ENCODE results near the gene TRMT112.
"Not testable (repeated sequence)": the region's sequence is repeated elsewhere in the genome, so short reads cannot be mapped to it uniquely, and the experiment has no call there.

Gene TRMT112

GRCh38 chr11:64318766-64319761 is 1.7 kb upstream of the TRMT112 start:
- H3K9me3 ChIP-seq (ENCODE audit: control insufficient read depth in 1 of 2, low read length in 2 of 2) = no peaks in the 10 kb centered on the region
- peak overlapping the region; percentile 75 to 87 for H3K4me3 ChIP-seq (ENCODE audit: low read depth in 1 of 2, low read length in 2 of 2)
- H3K9ac ChIP-seq (ENCODE audit: low read depth in 1 of 2, low read length in 2 of 2) = peak overlapping the region; percentile 79 to 95
- H3K27me3 ChIP-seq (ENCODE audit: control insufficient read depth in 1 of 2, insufficient read depth in 2 of 2, low read length in 2 of 2) = no peaks in the 10 kb centered on the region
- H3K27ac ChIP-seq (ENCODE audit: low read depth, low read length) = peak overlapping the region; percentile 98
- peaks cover 34 to 52% of the 10 kb centered on the region in 2 donors for H3K4me1 ChIP-seq (ENCODE audit: control insufficient read depth in 1 of 2, insufficient read depth in 2 of 2, low read length in 2 of 2)
- H3K36me3 ChIP-seq (ENCODE audit: control insufficient read depth in 1 of 2, insufficient read depth in 2 of 2, low read length in 2 of 2) = peaks cover 21 to 29% of the 10 kb centered on the region in 2 donors

GRCh38 chr11:64317961-64318765 is 804 bp upstream of the TRMT112 start, which contains the start of gene PRDX5:
Gene PRDX5 (plus strand): TSS chr11:64318121. CDS start chr11:64318216, 95 bp downstream.
- Histone ChIP-seq H3K36me3 (ENCODE audit: control insufficient read depth in 1 of 2, insufficient read depth in 2 of 2, low read length in 2 of 2) (peaks cover 21 to 34% of the 10 kb centered on the region in 2 donors), H3K9me3 (ENCODE audit: control insufficient read depth in 1 of 2, low read length in 2 of 2) (no peaks in the 10 kb centered on the region), H3K27ac (ENCODE audit: low read depth, low read length) (peak within 1 kb of the TSS; percentile 98), H3K4me3 (ENCODE audit: low read depth in 1 of 2, low read length in 2 of 2) (peak within 1 kb of the TSS; percentile 75 to 87), H3K9ac (ENCODE audit: low read depth in 1 of 2, low read length in 2 of 2) (peak within 1 kb of the TSS; percentile 79 to 95), H3K27me3 (ENCODE audit: control insufficient read depth in 1 of 2, insufficient read depth in 2 of 2, low read length in 2 of 2) (no peaks in the 10 kb centered on the region), H3K4me1 (ENCODE audit: control insufficient read depth in 1 of 2, insufficient read depth in 2 of 2, low read length in 2 of 2) (peaks cover 37 to 56% of the 10 kb centered on the region in 2 donors)

GRCh38 chr11:64316672-64317324 is 561 bp downstream of the TRMT112 start:
- Histone ChIP-seq H3K9me3 (ENCODE audit: control insufficient read depth in 1 of 2, low read length in 2 of 2) (no peaks in the 10 kb centered on the region), H3K27me3 (ENCODE audit: control insufficient read depth in 1 of 2, insufficient read depth in 2 of 2, low read length in 2 of 2) (no peaks in the 10 kb centered on the region), H3K36me3 (ENCODE audit: control insufficient read depth in 1 of 2, insufficient read depth in 2 of 2, low read length in 2 of 2) (peaks cover 28 to 37% of the 10 kb centered on the region in 2 donors), H3K4me3 (ENCODE audit: low read depth in 1 of 2, low read length in 2 of 2) (peak overlapping the region; percentile 75 to 87), H3K9ac (ENCODE audit: low read depth in 1 of 2, low read length in 2 of 2) (peak overlapping the region; percentile 76 to 79), H3K4me1 (ENCODE audit: control insufficient read depth in 1 of 2, insufficient read depth in 2 of 2, low read length in 2 of 2) (peaks cover 38 to 56% of the 10 kb centered on the region in 2 donors), H3K27ac (ENCODE audit: low read depth, low read length) (peak overlapping the region; percentile 98)

GRCh38 chr11:64315667-64316526 is 1.5 kb downstream of the TRMT112 start:
- H3K4me1 ChIP-seq (ENCODE audit: control insufficient read depth in 1 of 2, insufficient read depth in 2 of 2, low read length in 2 of 2) = peaks cover 32 to 51% of the 10 kb centered on the region in 2 donors
- peaks cover 31 to 40% of the 10 kb centered on the region in 2 donors for H3K36me3 ChIP-seq (ENCODE audit: control insufficient read depth in 1 of 2, insufficient read depth in 2 of 2, low read length in 2 of 2)
- H3K9me3 ChIP-seq (ENCODE audit: control insufficient read depth in 1 of 2, low read length in 2 of 2); H3K9ac ChIP-seq (ENCODE audit: low read depth in 1 of 2, low read length in 2 of 2); H3K27ac ChIP-seq (ENCODE audit: low read depth, low read length); H3K4me3 ChIP-seq (ENCODE audit: low read depth in 1 of 2, low read length in 2 of 2); H3K27me3 ChIP-seq (ENCODE audit: control insufficient read depth in 1 of 2, insufficient read depth in 2 of 2, low read length in 2 of 2): not testable (repeated sequence)

GRCh38 chr11:64314805-64315561 is 2.4 kb downstream of the TRMT112 start:
- Histone ChIP-seq H3K27me3 (ENCODE audit: control insufficient read depth in 1 of 2, insufficient read depth in 2 of 2, low read length in 2 of 2) (no peaks in the 10 kb centered on the region), H3K36me3 (ENCODE audit: control insufficient read depth in 1 of 2, insufficient read depth in 2 of 2, low read length in 2 of 2) (peaks cover 30 to 41% of the 10 kb centered on the region in 2 donors), H3K9me3 (ENCODE audit: control insufficient read depth in 1 of 2, low read length in 2 of 2) (no peaks in the 10 kb centered on the region), H3K9ac (ENCODE audit: low read depth in 1 of 2, low read length in 2 of 2) (no peak overlapping the region), H3K4me1 (ENCODE audit: control insufficient read depth in 1 of 2, insufficient read depth in 2 of 2, low read length in 2 of 2) (peaks cover 32 to 47% of the 10 kb centered on the region in 2 donors), H3K4me3 (ENCODE audit: low read depth in 1 of 2, low read length in 2 of 2) (no peak overlapping the region), H3K27ac (ENCODE audit: low read depth, low read length) (no peak overlapping the region)

- Histone ChIP-seq H3K4me3 (ENCODE audit: low read depth in 1 of 2, low read length in 2 of 2) (no peak overlapping the region), H3K9me3 (ENCODE audit: control insufficient read depth in 1 of 2, low read length in 2 of 2) (no peaks in the 10 kb centered on the region), H3K36me3 (ENCODE audit: control insufficient read depth in 1 of 2, insufficient read depth in 2 of 2, low read length in 2 of 2) (peaks cover 30 to 41% of the 10 kb centered on the region in 2 donors), H3K27ac (ENCODE audit: low read depth, low read length) (peak overlapping the region; percentile 20), H3K27me3 (ENCODE audit: control insufficient read depth in 1 of 2, insufficient read depth in 2 of 2, low read length in 2 of 2) (no peaks in the 10 kb centered on the region), H3K9ac (ENCODE audit: low read depth in 1 of 2, low read length in 2 of 2) (no peak overlapping the region), H3K4me1 (ENCODE audit: control insufficient read depth in 1 of 2, insufficient read depth in 2 of 2, low read length in 2 of 2) (peaks cover 28 to 43% of the 10 kb centered on the region in 2 donors)
Measured at GRCh38 chr11:64314146-64314804, 3.1 kb downstream of the TRMT112 start.

- Histone ChIP-seq H3K36me3 (ENCODE audit: control insufficient read depth in 1 of 2, insufficient read depth in 2 of 2, low read length in 2 of 2) (peaks cover 30 to 41% of the 10 kb centered on the region in 2 donors), H3K4me3 (ENCODE audit: low read depth in 1 of 2, low read length in 2 of 2) (no peak overlapping the region), H3K9ac (ENCODE audit: low read depth in 1 of 2, low read length in 2 of 2) (peak overlapping the region in 1 of 2 donors; percentile 43), H3K27ac (ENCODE audit: low read depth, low read length) (peak overlapping the region; percentile 20), H3K9me3 (ENCODE audit: control insufficient read depth in 1 of 2, low read length in 2 of 2) (no peaks in the 10 kb centered on the region), H3K4me1 (ENCODE audit: control insufficient read depth in 1 of 2, insufficient read depth in 2 of 2, low read length in 2 of 2) (peaks cover 22 to 37% of the 10 kb centered on the region in 2 donors), H3K27me3 (ENCODE audit: control insufficient read depth in 1 of 2, insufficient read depth in 2 of 2, low read length in 2 of 2) (no peaks in the 10 kb centered on the region)
Measured at GRCh38 chr11:64313491-64314145, 3.7 kb downstream of the TRMT112 start.

- H3K27ac ChIP-seq (ENCODE audit: low read depth, low read length) = no peak overlapping the region
- H3K9ac ChIP-seq (ENCODE audit: low read depth in 1 of 2, low read length in 2 of 2) = peak overlapping the region in 1 of 2 donors; percentile 43
- H3K27me3 ChIP-seq (ENCODE audit: control insufficient read depth in 1 of 2, insufficient read depth in 2 of 2, low read length in 2 of 2) = no peaks in the 10 kb centered on the region
- peaks cover 30 to 43% of the 10 kb centered on the region in 2 donors for H3K36me3 ChIP-seq (ENCODE audit: control insufficient read depth in 1 of 2, insufficient read depth in 2 of 2, low read length in 2 of 2)
- H3K4me1 ChIP-seq (ENCODE audit: control insufficient read depth in 1 of 2, insufficient read depth in 2 of 2, low read length in 2 of 2) = peaks cover 22 to 37% of the 10 kb centered on the region in 2 donors
- no peaks in the 10 kb centered on the region for H3K9me3 ChIP-seq (ENCODE audit: control insufficient read depth in 1 of 2, low read length in 2 of 2)
- H3K4me3 ChIP-seq (ENCODE audit: low read depth in 1 of 2, low read length in 2 of 2) = no peak overlapping the region
Measured at GRCh38 chr11:64312947-64313346, 4.4 kb downstream of the TRMT112 start.
